GM21723 (cell line): ENCODE measurements around the gene HBG1.
"Not testable (repeated sequence)": the region's sequence is repeated elsewhere in the genome, so short reads cannot be mapped to it uniquely, and the experiment has no call there.

ENCODE experiments used
- ATAC-seq: cut with Tn5 transposase; IDR thresholded peaks from one replicate; pipeline ENCODE4 v1.9.1; 2021; ENCODE audit warnings: mild to moderate bottlenecking, moderate library complexity; ENCODE audit not compliant: unreplicated experiment

The HBG1 gene

DNA sequence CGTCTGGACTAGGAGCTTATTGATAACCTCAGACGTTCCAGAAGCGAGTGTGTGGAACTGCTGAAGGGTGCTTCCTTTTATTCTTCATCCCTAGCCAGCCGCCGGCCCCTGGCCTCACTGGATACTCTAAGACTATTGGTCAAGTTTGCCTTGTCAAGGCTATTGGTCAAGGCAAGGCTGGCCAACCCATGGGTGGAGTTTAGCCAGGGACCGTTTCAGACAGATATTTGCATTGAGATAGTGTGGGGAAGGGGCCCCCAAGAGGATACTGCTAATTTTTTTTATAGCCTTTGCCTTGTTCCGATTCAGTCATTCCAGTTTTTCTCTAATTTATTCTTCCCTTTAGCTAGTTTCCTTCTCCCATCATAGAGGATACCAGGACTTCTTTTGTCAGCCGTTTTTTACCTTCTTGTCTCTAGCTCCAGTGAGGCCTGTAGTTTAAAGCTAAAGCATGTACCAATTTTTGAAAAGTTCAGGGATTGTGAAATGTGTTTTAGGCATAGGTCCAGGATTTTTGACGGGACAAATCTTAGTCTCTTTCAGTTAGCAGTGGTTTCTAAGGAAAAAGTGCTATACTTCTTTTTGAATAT, at the start of gene HBG1:
HBG1 (minus strand) TSS at position 51 of the 590 bp plus-strand sequence. CDS start 53 bp downstream, outside the sequence.
- ATAC-seq = not testable (repeated sequence)

DNA sequence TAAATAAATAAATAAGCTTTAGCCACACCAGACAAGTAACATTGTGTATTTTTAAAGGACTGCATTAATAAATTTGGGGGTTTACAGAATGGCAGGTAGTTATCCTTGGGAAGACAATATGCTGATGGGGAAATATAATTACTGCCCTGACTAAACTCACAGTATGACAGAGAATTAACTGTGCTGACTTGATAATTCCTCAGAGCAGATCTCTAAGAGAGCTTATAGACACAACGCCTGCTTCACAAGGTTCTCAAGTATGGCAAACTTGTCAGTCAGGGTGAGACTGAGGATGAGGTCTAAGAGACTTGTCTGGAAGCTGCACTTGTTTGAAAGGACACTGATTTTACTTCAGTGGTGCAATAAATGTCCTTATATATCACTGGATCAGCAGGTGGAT, 48.8 kb upstream of the HBG1 start:
- ATAC-seq = no peak

DNA sequence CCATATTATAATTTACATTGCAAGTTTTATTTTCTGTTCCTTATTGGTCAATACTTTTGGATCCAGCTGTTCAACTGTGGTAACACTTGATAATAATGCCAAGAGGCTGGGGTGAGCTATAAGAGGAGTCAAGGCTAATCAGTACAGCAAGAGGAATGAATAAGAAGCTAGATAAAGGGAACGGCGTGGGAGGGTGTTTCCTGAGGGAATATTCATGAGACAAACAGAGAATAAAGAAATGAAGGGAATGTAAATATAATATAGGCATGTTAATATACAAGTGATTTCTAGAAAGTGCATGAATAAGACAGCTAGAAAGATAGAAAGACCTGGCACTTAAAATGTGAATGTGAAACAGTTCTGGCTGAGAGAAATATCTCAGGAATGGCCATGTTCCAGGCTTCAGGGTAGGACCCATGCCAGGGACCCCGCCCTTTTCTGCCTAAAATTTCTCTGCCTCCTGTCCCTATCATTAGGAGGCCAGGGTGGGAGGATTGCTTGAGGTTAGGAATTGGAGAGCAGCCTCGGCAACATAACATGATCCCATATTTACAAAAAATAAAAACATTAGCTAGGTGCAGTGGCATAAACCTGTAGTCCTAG, 48.2 kb upstream of the HBG1 start:
- no peak for ATAC-seq

DNA sequence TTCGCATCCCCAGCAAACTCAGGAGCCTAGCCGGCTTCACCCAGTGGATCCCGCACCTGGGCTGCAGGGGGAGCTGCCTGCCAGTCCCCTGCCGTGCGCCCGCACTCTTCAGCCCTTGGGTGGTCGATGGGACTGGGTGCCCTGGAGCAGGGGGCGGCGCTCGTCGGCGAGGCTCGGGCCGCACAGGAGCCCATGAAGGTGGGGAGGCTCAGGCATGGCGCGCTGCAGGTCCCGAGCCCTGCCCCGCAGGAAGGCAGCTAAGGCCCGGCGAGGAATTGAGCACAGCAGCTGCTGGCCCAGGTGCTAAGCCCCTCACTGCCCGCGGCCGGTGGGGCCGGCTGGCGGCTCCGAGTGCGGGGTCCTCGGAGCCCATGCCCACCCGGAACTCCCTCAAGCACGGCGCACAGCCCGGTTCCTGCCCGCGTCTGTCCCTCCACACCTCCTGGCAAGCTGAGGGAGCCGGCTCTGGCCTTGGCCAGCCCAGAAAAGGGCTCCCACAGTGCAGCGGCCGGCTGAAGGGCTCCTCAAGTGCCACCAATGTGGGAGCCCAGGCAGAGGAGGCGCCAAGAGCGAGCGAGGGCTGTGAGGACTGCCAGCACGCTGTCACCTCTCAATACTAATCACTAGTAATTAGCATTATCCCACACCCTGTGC, 44.8 kb upstream of the HBG1 start:
- not testable (repeated sequence) for ATAC-seq

DNA sequence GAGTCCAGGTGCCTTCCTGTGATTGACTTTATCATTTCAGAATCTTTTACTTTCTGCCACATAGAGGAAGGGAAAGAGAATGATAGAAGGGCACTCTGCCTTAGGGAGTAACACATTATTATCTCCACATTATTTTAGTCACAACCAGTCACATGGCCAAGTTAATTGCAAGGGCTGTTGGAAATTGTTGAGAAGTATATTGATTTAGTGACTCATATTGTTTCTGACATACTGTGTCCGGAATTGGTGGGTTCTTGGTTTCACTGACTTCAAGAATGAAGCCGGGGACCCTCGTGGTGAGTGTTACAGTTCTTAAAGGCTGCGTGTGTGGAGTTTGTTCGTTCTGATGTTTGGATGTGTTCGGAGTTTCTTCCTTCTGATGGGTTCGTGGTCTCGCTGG, 43.4 kb upstream of the HBG1 start:
- ATAC-seq = no peak

DNA sequence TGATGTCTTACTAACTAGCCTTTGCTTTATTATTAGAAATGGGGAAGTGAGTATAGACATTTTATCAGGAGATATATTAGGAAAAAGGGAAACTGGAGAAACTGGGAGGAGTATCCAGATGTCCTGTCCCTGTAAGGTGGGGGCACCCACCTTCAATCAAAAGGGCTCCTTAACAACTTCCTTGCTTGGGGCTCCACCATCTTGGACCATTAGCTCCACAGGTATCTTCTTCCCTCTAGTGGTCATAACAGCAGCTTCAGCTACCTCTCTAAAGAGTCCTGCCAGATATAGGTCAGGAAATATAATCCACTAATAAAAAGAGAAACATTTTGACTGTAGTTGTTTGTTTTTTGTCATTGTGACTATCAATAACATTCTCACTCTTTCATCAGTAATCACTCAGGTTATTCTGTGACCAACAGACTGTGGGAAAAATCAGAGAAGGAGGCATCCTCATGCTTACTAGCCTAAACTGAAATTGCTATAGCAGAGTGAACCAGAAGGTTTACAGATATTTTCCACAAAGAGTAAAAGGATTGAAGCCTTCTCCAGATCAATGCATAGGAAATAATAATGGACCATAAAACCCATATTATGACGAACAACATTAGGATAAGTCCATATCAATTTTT, 41.7 kb upstream of the HBG1 start:
- peak; percentile 95 for ATAC-seq

DNA sequence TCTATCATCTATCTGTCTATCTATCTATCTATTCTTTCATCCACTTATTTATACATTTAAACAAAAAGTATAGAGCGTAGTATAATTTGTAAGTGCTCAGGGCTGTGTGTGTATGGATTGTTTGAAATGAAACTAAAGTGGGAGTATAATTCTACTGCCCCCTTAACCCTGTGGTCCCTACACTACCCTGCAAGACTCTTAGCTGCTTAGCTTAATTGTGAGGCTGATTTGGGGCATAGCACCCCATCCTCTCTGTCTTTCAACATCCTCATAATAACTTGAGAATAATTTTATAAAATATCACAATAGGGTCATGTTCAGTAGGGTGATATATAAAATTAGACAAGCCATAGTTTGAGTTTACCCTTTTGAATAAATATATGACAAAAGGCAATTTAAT, 40.4 kb upstream of the HBG1 start:
- ATAC-seq = no peak

DNA sequence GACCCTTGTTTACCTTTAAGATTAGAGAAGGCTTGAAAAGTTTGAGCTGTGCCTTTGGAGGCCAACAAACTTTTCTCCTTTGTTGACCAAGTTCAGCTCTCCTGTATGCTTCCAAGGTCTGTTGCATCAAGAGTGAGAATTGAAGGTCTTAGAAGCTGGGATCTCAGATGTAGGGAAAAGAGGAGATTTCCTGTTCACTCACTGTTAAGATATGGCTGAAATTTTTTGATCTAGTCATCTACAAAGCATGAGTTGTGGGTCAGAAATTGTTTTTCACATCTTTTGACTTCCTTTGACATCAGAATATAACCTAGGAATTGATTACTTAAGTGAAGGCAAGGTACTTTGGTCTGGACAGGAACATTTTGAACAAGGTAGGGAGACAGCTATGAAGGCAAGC, 40.0 kb upstream of the HBG1 start:
- no peak for ATAC-seq

DNA sequence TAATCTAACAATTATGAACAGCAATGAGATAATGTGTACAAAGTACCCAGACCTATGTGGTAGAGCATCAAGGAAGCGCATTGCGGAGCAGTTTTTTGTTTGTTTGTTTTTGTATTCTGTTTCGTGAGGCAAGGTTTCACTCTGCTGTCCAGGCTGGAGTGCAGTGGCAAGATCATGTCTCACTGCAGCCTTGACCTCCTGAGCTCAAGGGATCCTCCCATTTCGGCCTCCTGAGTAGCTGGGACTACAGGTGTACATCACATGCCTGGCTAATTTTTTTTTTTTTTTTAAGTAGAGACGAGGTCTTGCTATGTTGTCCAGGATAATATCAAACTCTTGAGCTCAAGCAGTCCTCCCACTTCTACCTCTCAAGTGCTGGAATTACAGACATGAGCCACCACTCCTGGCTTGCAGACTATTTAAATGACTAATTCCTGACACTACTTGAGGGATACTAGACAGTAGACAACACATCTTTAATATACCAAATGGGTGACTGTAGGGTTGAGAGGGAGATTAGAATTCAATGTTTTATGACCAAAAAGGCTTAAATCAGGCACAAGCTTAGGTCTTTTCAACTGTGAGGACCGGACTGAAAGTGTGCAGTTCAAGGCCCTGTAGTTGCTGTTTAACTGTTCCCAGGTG, 39.4 kb upstream of the HBG1 start:
- no peak for ATAC-seq

DNA sequence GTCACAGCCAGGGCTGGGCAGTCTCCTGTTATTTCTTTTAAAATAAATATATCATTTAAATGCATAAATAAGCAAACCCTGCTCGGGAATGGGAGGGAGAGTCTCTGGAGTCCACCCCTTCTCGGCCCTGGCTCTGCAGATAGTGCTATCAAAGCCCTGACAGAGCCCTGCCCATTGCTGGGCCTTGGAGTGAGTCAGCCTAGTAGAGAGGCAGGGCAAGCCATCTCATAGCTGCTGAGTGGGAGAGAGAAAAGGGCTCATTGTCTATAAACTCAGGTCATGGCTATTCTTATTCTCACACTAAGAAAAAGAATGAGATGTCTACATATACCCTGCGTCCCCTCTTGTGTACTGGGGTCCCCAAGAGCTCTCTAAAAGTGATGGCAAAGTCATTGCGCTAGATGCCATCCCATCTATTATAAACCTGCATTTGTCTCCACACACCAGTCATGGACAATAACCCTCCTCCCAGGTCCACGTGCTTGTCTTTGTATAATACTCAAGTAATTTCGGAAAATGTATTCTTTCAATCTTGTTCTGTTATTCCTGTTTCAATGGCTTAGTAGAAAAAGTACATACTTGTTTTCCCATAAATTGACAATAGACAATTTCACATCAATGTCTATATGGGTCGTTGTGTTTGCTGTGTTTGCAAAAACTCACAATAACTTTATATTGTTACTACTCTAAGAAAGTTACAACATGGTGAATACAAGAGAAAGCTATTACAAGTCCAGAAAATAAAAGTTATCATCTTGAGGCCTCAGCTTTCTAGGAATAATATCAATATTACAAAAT, 38.6 kb upstream of the HBG1 start:
- no peak for ATAC-seq

DNA sequence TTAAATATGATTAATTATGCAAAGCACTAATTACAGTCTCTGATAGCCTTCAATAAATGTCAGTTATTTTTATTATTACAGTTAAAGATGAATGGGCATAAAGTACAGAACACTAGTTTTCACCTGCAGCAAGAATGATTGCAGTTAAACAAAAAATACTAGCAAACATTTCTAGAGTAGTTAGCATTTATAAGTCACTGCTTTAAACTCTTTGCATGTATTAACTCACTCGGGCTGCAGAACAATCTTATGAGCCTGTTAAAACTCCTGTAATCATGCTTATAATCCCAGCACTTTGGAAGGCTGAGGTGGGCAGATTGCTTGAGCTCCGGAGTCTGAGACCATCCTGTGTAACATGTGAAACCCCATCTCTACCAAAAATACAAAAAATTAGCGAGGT, 37.2 kb upstream of the HBG1 start:
- ATAC-seq = no peak

DNA sequence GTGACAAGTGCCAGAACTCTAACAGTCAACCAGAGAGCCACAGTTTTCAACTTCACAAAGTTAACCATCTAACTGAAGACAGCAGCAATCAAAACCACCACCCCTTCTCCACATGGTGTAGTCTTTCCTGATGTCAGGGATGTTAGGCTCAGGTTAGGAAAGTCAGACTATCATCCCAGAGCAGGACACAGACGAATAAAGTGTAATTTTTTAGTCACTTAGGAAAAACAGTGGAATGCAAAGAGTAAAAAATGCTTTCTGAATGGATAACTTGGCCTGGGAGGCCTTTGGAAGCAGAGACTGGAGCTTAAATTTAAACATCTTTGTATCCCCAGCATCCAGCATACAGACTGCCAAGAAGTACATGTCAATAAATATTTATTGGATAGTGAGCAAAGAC, 36.7 kb upstream of the HBG1 start:
- no peak for ATAC-seq

DNA sequence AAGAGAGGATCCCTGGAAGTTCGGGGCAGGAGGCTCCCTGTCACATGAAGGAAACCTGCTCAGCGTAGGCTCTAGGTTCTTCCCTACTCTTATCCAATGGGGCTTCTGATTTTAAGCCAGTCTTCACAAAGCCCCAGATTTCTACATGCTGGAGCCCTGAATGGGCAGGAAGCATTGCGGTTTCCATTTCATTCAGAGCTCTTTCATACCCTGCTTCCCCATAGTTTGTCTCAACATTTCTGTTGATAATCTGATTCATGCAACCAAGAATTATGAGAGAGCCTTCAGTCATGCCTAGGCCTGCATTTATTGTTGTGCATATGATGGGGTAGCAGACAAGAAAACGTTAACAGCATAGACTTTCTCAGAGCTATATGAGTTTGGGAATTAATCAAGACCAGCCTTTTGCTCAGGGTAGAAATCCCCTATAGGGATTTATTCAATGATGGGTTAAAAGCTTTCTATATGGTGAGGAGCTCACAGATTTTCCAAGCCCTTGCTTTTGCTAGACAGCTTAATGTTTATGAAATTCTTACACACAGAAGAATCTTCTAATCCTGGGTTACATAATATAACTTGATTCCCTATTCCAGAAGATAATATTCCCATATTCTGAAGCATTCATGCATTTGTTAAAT, 36.2 kb upstream of the HBG1 start:
- ATAC-seq = no peak

DNA sequence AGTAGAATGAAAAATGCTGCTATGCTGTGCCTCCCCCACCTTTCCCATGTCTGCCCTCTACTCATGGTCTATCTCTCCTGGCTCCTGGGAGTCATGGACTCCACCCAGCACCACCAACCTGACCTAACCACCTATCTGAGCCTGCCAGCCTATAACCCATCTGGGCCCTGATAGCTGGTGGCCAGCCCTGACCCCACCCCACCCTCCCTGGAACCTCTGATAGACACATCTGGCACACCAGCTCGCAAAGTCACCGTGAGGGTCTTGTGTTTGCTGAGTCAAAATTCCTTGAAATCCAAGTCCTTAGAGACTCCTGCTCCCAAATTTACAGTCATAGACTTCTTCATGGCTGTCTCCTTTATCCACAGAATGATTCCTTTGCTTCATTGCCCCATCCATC, 35.0 kb upstream of the HBG1 start:
- ATAC-seq = no peak

DNA sequence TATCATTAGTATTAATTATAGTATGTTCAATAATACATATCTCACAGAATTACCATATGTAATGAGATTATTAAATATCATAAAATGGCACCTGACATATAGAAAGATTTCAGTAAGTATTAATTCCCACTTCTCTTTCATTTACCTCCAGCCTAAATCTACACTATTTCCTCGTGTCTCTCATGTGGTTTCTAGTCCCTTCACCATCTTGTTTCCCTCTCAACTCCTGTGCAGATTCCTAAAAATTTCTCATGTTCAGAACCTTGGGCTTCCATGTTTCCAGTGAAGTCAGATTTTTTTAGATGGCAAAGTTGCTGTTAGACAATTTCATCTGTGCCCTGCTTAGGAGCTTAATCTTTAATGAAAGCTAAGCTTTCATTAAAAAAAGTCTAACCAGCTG, 34.2 kb upstream of the HBG1 start:
- no peak for ATAC-seq

DNA sequence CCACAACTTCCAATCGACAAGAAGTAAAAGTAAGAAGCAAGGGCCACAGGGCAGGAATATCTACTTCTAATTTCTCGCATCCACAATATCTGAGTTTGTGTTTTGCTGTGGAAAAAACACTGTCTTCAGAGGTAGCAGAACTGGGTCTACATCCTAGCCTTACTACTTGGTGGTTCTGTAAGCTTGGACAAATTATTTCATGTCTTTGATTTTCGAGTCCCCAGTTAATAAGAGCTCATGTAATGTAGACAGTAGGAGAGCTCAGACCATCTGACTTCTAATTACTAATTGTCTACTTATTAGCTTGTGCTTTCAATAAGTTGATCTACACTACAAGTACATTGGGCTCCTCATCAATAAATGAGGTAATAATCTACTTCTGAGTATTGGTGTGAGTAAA, 33.4 kb upstream of the HBG1 start:
- no peak for ATAC-seq

DNA sequence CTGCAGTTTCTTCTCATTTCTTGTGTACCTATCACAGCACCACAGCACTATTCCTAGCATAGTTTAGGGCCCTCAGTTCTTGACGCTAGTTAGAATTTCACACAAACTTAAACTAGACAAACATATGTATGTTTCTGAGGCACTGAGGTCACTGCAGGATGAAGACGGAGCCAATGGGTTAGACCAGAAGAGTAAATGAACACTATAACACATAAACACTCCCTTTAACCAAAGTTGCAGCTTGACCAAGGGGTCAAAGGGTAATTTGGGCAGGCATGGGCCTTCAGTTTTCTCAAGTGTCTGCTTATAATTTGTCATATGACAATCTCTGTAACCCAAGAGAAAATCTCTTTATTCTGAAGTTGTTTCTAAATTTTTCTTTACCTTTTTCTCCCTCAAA, 33.0 kb upstream of the HBG1 start:
- ATAC-seq = no peak

DNA sequence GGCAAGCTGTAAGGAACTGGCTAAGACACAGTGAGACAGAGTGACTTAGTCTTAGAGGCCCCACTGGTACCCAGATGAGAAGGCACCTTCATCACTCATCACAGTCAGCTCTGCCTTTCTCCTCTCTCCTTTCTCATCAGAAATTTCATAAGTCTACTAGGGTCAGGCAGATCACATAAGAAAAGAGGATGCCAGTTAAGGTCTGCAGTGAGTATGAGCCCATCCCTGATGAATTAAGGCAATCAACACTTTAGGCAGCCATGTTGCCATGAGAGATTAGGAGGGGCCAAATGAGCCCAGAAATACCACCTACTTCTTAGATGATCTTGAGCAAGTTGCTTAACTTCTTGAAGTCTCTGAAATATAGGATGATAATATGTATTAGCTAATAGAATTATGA, 31.9 kb upstream of the HBG1 start:
- no peak for ATAC-seq

DNA sequence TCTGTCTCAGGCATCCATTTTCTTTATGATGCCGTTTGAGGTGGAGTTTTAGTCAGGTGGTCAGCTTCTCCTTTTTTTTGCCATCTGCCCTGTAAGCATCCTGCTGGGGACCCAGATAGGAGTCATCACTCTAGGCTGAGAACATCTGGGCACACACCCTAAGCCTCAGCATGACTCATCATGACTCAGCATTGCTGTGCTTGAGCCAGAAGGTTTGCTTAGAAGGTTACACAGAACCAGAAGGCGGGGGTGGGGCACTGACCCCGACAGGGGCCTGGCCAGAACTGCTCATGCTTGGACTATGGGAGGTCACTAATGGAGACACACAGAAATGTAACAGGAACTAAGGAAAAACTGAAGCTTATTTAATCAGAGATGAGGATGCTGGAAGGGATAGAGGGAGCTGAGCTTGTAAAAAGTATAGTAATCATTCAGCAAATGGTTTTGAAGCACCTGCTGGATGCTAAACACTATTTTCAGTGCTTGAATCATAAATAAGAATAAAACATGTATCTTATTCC, 31.0 kb upstream of the HBG1 start:
- peak; percentile 93 for ATAC-seq

DNA sequence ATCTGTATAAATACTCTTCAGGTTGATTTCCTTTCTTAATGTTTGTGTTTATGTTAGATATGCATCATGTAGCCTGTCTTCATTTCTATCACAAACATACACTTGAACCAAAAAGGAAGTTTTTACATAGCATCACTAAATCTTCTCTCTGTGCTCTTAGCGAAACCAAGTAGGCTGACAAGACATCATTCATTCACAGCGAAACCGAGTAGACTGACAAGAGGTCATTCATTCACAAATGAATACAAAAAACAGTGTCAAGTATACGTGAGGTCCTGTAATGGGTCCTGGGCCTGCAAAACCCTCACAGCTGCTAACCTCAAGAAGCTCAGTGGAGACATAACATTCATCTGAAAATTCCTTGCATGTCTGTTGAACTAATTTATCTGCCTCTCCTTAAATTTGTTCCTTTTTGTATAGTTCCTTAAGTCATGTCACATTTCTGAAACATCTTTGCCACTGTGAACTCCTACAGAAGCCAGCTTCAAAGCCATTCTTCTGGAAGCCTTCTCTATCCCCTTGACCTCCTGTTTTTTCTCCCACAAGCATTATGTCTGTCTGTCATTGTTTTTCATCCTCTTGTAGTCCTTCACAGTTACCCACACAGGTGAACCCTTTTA, 29.9 kb upstream of the HBG1 start:
- no peak for ATAC-seq
